HS-27A (cell line): ENCODE measurements around the gene TAF4B.
"Not testable (repeated sequence)": the region's sequence is repeated elsewhere in the genome, so short reads cannot be mapped to it uniquely, and the experiment has no call there.

Source experiments
- DNase-seq: peaks from one replicate; pipeline ENCODE4 v3.0.0-alpha.2; 2012; ENCODE audit warnings: low read depth, missing footprints

Gene TAF4B

GRCh38 chr18:26424428-26425147, 198.3 kb downstream of the TAF4B start:
- no peak for DNase-seq

DNA sequence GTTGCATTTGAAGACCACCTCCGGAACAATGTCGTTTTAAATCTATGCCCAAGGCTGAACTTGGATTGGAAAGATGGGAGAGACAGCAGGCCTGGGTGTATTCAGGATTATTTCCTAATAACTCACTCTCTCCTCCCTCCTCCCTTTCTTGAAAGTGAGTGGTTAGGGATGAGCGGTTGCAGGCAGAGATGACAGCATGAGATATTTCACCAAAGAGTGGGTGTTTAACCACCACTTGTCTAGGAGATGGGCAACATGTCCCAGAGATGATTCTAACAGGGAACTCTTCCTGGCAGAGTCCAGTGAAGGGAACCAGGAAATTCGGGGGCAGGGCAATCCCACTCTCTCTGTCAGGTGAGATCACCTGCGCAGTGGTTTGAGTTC, 198.9 kb downstream of the TAF4B start:
- no peak for DNase-seq

GRCh38 chr18:26429535-26430226, 203.4 kb downstream of the TAF4B start:
- peak; percentile 36 for DNase-seq

GRCh38 chr18:26432651-26433424, 206.6 kb downstream of the TAF4B start:
- no peak for DNase-seq

- no peak for DNase-seq
These were observed 208.6 kb downstream of the TAF4B start for GRCh38 chr18:26434887-26435286.

GRCh38 chr18:26435415-26436095, 209.3 kb downstream of the TAF4B start:
- DNase-seq: no peak

GRCh38 chr18:26436176-26437051, 210.2 kb downstream of the TAF4B start:
- DNase-seq: peak; percentile 12

DNA sequence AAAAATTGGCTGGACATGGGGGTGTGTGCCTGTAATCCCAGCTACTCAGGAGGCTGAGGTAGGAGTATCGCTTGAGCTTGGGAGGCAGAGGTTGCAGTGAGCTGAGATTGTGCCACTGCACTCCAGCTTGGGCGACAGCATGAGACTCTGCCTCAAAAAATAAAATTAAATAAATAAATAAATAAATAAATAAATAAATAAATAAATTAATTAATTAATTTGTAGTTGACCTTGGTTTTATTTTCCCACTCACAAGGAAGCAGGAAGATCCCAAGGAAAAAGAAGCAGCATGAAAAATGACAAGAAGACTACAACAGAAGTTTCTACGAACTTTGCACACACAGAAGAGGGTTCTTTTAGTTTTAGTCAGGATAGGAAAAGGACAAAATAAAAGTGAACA, 211.4 kb downstream of the TAF4B start:
- not testable (repeated sequence) for DNase-seq

DNA sequence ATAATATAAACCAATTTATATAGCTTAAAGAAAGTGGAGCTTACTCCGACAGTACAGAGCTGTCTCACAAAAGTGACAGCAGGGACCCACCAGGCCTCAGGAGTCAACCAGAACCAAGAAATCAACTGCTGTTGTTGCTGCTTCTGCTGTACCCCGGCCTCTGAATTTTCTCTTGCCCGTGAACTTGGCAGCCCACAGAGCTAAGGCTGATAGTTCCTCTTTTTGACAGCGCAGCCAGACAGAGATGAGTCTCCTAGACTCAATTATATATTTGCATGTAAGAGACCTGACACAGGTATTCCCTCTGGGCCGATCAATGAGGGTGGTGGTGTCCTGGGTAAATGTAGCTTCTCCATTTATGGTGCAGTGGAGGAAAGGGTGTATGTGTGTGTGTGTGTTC, 212.7 kb downstream of the TAF4B start:
- no peak for DNase-seq

DNA sequence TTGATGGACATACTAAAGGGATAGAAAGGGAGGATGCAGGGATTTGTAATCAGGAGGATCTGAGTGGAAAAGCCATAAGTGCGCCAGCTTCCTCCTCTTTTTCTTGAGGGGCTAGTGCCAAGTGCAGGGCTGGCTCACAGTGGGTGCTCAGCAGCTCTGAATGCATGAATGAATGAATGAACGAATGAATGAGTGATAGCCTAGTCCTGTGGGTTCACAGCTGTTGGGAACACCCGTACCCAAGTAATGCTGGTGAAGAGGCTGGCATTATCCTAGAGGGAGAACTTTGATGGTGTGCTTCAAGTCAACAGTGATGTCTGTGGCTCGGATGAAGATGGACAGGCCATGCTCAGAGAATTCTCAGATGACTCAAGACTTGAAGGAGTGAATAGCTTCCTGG, 213.3 kb downstream of the TAF4B start:
- DNase-seq: no peak

- no peak for DNase-seq
These were observed 214.4 kb downstream of the TAF4B start for GRCh38 chr18:26440644-26441043.
